Fibroblast of the aortic adventitia (primary cell): ENCODE measurements around the gene LUC7L. TPM values are rescaled to one million over a fixed set of nuclear protein-coding genes. Genes with fewer than 3 reads are reported as not detected.
A peak's percentile ranks its signal among the peaks of the same experiment; 100 is the strongest.

Experiments used
- DNase-seq: peaks from one replicate; pipeline ENCODE4 v3.0.0-alpha.2; 2010; ENCODE audit warnings: low read depth
- H3K4me3 ChIP-seq: 2 replicates; pipeline ENCODE4 v1.5.1; 2011; ENCODE audit warnings: low read depth, mild to moderate bottlenecking, control low read depth, low read length, moderate library complexity
- total RNA-seq: library from RNA; depleted of rRNA; stranded (reverse); fragments of >200 nt; gene quantifications from 2 replicates; pipeline ENCODE4 v1.2.3, GENCODE V29; 2012; ENCODE audit warnings: low replicate concordance
- TF ChIP-seq, protein P1 (sequence below): IDR thresholded peaks from 2 replicates; pipeline ENCODE4 v1.5.1; 2011; ENCODE audit warnings: mild to moderate bottlenecking, low read length, control low read depth, inconsistent platforms; ENCODE audit not compliant: insufficient read depth

LUC7L gene
- total RNA-seq, 1 donor, result 37.0 TPM

GRCh38 chr16:188674-189073 lies 40.6 kb downstream of the LUC7L start:
- no peak for DNase-seq
- TF ChIP-seq, protein P1, sequence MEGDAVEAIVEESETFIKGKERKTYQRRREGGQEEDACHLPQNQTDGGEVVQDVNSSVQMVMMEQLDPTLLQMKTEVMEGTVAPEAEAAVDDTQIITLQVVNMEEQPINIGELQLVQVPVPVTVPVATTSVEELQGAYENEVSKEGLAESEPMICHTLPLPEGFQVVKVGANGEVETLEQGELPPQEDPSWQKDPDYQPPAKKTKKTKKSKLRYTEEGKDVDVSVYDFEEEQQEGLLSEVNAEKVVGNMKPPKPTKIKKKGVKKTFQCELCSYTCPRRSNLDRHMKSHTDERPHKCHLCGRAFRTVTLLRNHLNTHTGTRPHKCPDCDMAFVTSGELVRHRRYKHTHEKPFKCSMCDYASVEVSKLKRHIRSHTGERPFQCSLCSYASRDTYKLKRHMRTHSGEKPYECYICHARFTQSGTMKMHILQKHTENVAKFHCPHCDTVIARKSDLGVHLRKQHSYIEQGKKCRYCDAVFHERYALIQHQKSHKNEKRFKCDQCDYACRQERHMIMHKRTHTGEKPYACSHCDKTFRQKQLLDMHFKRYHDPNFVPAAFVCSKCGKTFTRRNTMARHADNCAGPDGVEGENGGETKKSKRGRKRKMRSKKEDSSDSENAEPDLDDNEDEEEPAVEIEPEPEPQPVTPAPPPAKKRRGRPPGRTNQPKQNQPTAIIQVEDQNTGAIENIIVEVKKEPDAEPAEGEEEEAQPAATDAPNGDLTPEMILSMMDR, result no peak
- H3K4me3 ChIP-seq, result no peak overlapping the region

DNA sequence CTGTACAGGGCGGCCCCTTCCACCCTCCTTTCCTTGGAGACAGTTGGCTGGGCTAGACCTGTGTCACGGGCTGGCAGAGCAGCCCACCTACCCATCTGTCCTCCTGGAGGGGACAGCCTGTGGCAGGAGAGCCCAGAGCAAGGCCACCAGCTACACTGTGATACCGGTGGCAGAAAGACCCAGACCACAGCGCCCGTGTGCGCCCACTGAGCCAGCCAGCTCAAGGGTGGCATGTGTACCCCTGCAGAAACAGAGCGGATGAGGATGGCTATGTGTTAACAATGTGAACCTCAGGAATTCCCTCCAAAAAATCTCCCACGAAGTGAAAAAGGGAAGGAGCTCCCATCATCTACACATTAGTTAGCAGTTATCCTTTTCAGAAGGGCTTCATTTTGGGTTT lies 41.9 kb downstream of the LUC7L start:
- H3K4me3 ChIP-seq, result no peak overlapping the region
- TF ChIP-seq, protein P1, result no peak
- DNase-seq, result no peak

DNA sequence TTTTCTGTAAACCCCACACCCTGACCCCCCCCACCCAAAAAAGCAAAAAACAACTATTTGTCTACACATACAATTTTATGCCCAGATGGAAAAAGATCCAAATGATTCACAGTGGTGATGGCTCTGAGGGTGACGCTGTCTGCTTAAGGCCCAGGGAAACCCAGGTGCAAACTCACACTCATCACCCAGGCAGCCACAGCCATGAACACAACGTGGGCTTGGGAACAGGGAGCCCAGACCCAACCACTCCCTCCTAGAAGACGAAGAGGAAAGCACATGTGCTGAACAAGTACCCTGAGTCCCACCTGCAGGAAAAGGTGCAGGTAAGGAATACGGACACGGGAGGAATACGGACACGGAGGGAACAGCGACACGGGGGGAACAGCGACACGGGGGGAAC lies 43.6 kb downstream of the LUC7L start:
- DNase-seq, result no peak

GRCh38 chr16:185213-185612 lies 44.0 kb downstream of the LUC7L start:
- TF ChIP-seq, protein P1, result no peak
- no peak overlapping the region for H3K4me3 ChIP-seq
- DNase-seq, result no peak

More for the DNA sequence above, 43.6 kb downstream of the LUC7L start:
- TF ChIP-seq, protein P1, result no peak
- H3K4me3 ChIP-seq, result no peak overlapping the region

DNA sequence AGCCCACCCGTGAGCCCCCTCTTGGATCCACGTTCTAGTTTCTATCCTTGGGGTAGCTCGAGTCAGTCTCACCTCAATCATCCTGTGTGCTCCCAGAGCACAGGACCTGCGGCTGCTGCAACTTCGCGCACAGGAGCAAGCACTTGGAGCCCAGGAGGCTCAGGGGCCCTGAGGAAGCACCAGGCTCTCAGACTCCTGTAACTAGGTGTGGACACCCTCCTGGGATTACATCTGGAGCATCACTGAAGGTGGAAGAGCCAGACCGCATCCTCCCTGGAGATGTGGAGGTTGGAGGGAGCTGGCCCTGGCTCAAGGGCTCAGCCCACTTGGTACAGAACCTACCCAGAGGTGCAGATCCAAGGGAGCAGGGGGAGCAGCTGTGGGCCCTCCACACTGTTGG lies 46.2 kb downstream of the LUC7L start:
- TF ChIP-seq, protein P1, result no peak
- DNase-seq, result no peak
- no peak overlapping the region for H3K4me3 ChIP-seq

DNA sequence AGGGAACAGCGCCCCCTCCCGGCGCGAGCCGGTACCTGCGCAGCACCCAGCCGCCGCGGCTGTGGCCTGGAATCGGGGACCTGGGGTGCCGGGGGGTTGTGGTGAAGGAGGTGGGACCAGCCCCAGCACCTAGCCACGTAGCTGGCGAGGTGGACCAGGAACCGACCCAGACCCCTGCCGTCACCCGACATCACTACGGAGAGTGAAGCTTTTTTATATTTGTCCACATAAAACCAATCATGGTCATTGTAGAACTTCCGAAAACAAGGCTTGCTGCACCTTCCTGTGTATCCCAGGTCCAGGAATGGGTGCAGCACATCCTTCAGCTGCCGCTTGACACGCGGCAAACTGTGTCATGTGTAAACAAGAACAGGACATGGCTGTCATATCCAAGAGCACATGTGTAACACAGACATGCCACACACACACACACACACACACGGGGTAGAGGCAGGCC lies 47.7 kb downstream of the LUC7L start:
- DNase-seq, result no peak
- TF ChIP-seq, protein P1, result peak; percentile 89
- no peak overlapping the region for H3K4me3 ChIP-seq
